ENCODE results near the gene ARL15. TPM values are rescaled to one million over a fixed set of nuclear protein-coding genes. Genes with fewer than 3 reads are reported as not detected.

Gene ARL15
- total RNA-seq, 1 experiment from 2014 or later = 6.9 TPM

DNA sequence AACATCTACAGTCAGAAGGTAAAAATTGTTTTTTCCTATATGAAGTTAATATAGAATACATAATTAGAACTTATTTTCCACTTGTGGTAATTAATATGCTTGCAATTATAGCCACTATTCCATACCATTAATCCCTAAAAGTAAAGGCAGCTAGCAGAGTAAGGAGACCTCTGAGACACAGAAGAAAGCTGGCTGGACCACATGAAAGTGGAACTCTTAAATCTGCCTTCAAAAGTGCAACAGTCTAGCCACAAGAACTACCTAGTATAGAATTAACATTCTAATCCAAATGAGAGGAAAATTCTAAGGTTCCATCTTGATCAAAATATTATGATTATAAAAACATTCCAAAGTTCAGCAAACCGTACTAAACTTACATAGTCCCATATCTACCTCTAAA lies 37.6 kb downstream of the ARL15 start:
- no peak overlapping the region for H3K27ac ChIP-seq (ENCODE audit: low read length)
- H3K9me3 ChIP-seq (ENCODE audit: low read length) = no peaks in the 10 kb centered on the region
- H3K4me3 ChIP-seq (ENCODE audit: low read length) = no peak overlapping the region
- no peaks in the 10 kb centered on the region for H3K9me2 ChIP-seq (replicated peaks; ENCODE audit: low read length)
- no peak for TF ChIP-seq EZH2 (IDR thresholded peaks at IDR 0.05; ENCODE audit: low read length, unreplicated experiment)
- no peak for TF ChIP-seq EZH2phosphoT487 (IDR thresholded peaks at IDR 0.05; ENCODE audit: borderline replicate concordance, low read length)
- TF ChIP-seq, protein P1, sequence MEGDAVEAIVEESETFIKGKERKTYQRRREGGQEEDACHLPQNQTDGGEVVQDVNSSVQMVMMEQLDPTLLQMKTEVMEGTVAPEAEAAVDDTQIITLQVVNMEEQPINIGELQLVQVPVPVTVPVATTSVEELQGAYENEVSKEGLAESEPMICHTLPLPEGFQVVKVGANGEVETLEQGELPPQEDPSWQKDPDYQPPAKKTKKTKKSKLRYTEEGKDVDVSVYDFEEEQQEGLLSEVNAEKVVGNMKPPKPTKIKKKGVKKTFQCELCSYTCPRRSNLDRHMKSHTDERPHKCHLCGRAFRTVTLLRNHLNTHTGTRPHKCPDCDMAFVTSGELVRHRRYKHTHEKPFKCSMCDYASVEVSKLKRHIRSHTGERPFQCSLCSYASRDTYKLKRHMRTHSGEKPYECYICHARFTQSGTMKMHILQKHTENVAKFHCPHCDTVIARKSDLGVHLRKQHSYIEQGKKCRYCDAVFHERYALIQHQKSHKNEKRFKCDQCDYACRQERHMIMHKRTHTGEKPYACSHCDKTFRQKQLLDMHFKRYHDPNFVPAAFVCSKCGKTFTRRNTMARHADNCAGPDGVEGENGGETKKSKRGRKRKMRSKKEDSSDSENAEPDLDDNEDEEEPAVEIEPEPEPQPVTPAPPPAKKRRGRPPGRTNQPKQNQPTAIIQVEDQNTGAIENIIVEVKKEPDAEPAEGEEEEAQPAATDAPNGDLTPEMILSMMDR (conservative IDR thresholded peaks at IDR 0.05; ENCODE audit: low read depth, low read length) = no peak
- BruUV-seq (replicated peaks) = no TSS peak
- H2AFZ ChIP-seq (ENCODE audit: low read length) = no peak overlapping the region
- no peaks in the 10 kb centered on the region for H3K27me3 ChIP-seq (ENCODE audit: low read length)
- no peaks in the 10 kb centered on the region for H3F3A ChIP-seq (ENCODE audit: low read length, unreplicated experiment)
- no peak for ATAC-seq
- no peaks in the 10 kb centered on the region for H4K20me1 ChIP-seq (ENCODE audit: low read length)
- CTCF ChIA-PET = no interaction called here
- intact Hi-C loops (cut with micrococcal nuclease) = no loop called here
- no peaks in the 10 kb centered on the region for H3K79me2 ChIP-seq (ENCODE audit: low read length)
- no peaks in the 10 kb centered on the region for H3K36me3 ChIP-seq (ENCODE audit: low read depth, low read length)
- no peak for DNase-seq
- no peak overlapping the region for H3K9ac ChIP-seq (ENCODE audit: low read length)
- POLR2A ChIA-PET (ENCODE audit: unreplicated experiment) = no interaction called here
- H3K4me1 ChIP-seq (ENCODE audit: insufficient read depth, low read length) = no peaks in the 10 kb centered on the region
- no peak overlapping the region for H3K4me2 ChIP-seq (ENCODE audit: low read length)

- H3K9me3 ChIP-seq (ENCODE audit: low read length) = no peaks in the 10 kb centered on the region
- ATAC-seq (no peak), DNase-seq (no peak)
- no peaks in the 10 kb centered on the region for H3F3A ChIP-seq (ENCODE audit: low read length, unreplicated experiment)
- TF ChIP-seq EZH2phosphoT487 (IDR thresholded peaks at IDR 0.05; ENCODE audit: borderline replicate concordance, low read length) (no peak), EZH2 (IDR thresholded peaks at IDR 0.05; ENCODE audit: low read length, unreplicated experiment) (no peak)
- TF ChIP-seq, protein P1 (conservative IDR thresholded peaks at IDR 0.05; ENCODE audit: low read depth, low read length) = no peak
- no peak overlapping the region for H3K4me2 ChIP-seq (ENCODE audit: low read length)
- ChIA-PET POLR2A (ENCODE audit: unreplicated experiment) (no interaction called here), CTCF (no interaction called here)
- no peaks in the 10 kb centered on the region for H3K36me3 ChIP-seq (ENCODE audit: low read depth, low read length)
- no peaks in the 10 kb centered on the region for H4K20me1 ChIP-seq (ENCODE audit: low read length)
- intact Hi-C loops (cut with micrococcal nuclease) = no loop called here
- H3K4me3 ChIP-seq (ENCODE audit: low read length) = no peak overlapping the region
- H3K27ac ChIP-seq (ENCODE audit: low read length) = no peak overlapping the region
- H3K4me1 ChIP-seq (ENCODE audit: insufficient read depth, low read length) = no peaks in the 10 kb centered on the region
- H3K9me2 ChIP-seq (replicated peaks; ENCODE audit: low read length) = no peaks in the 10 kb centered on the region
- no peak overlapping the region for H3K9ac ChIP-seq (ENCODE audit: low read length)
- no peaks in the 10 kb centered on the region for H3K79me2 ChIP-seq (ENCODE audit: low read length)
- no peak overlapping the region for H2AFZ ChIP-seq (ENCODE audit: low read length)
- BruUV-seq (replicated peaks) = no TSS peak
- no peaks in the 10 kb centered on the region for H3K27me3 ChIP-seq (ENCODE audit: low read length)
These were observed 40.0 kb downstream of the ARL15 start for GRCh38 chr5:54270326-54270725.

GRCh38 chr5:54264574-54264973 lies 45.8 kb downstream of the ARL15 start:
- H3K36me3 ChIP-seq (ENCODE audit: low read depth, low read length) = no peaks in the 10 kb centered on the region
- DNase-seq (no peak), ATAC-seq (no peak)
- H3K4me3 ChIP-seq (ENCODE audit: low read length) = no peak overlapping the region
- no peaks in the 10 kb centered on the region for H3K9me2 ChIP-seq (replicated peaks; ENCODE audit: low read length)
- H3K4me2 ChIP-seq (ENCODE audit: low read length) = no peak overlapping the region
- no peaks in the 10 kb centered on the region for H4K20me1 ChIP-seq (ENCODE audit: low read length)
- intact Hi-C loops (cut with micrococcal nuclease) = no loop called here
- no peak overlapping the region for H3K9ac ChIP-seq (ENCODE audit: low read length)
- no peak overlapping the region for H2AFZ ChIP-seq (ENCODE audit: low read length)
- POLR2A ChIA-PET (ENCODE audit: unreplicated experiment) = no interaction called here
- no peaks in the 10 kb centered on the region for H3K4me1 ChIP-seq (ENCODE audit: insufficient read depth, low read length)
- no TSS peak for BruUV-seq (replicated peaks)
- CTCF ChIA-PET = no interaction called here
- no peaks in the 10 kb centered on the region for H3K79me2 ChIP-seq (ENCODE audit: low read length)
- no peaks in the 10 kb centered on the region for H3F3A ChIP-seq (ENCODE audit: low read length, unreplicated experiment)
- no peak overlapping the region for H3K27ac ChIP-seq (ENCODE audit: low read length)
- no peaks in the 10 kb centered on the region for H3K27me3 ChIP-seq (ENCODE audit: low read length)
- TF ChIP-seq, protein P1 (conservative IDR thresholded peaks at IDR 0.05; ENCODE audit: low read depth, low read length) = no peak
- no peak for TF ChIP-seq EZH2 (IDR thresholded peaks at IDR 0.05; ENCODE audit: low read length, unreplicated experiment)
- TF ChIP-seq EZH2phosphoT487 (IDR thresholded peaks at IDR 0.05; ENCODE audit: borderline replicate concordance, low read length) = no peak
- no peaks in the 10 kb centered on the region for H3K9me3 ChIP-seq (ENCODE audit: low read length)

All from PC-3 (cell line).